Right forelimb (tissue), 1 donor: Measurements from ENCODE around the gene PCDHGC4.
A peak's percentile ranks its signal among the peaks of the same experiment; 100 is the strongest.

Experiments used
- DNase-seq: peaks from one replicate; pipeline ENCODE4 v3.0.0-alpha.2; 2018

Gene PCDHGC4

DNA sequence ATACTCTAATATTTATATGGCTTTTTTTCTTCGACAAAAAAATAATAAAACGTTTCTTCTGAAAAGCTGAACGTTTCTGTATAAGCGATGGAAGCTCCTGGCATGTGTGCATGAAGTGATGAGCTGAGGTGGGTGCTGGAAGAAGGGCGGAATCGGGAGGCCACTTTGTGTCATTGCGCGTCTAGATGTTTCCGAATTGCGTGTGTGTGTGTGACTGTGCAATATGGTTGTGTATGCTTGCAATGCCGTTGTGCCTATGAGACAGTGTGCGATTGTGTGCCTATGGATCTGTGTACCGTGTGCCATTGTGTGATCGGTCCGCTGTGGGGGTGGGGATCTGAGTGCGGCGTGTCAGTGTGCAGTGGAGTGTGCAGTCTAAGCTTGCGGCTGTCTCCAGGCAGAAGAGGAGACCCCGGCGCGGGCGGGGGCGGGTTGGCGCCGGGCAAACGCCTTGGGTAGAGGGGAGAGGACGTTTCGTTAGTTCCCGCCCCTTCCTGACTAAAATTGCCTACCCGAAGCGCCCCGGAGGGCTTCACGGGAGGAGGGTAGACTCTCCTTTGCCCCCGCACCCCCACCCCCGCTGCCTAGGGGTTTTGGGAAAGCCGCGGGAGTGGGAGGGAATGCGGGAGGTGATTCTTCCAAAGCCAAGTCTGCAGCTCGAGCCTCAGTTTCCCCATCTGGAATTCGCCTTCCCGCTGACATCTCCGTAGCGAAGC lies 28.2 kb downstream of the PCDHGC4 start:
- peak; percentile 85 for DNase-seq

DNA sequence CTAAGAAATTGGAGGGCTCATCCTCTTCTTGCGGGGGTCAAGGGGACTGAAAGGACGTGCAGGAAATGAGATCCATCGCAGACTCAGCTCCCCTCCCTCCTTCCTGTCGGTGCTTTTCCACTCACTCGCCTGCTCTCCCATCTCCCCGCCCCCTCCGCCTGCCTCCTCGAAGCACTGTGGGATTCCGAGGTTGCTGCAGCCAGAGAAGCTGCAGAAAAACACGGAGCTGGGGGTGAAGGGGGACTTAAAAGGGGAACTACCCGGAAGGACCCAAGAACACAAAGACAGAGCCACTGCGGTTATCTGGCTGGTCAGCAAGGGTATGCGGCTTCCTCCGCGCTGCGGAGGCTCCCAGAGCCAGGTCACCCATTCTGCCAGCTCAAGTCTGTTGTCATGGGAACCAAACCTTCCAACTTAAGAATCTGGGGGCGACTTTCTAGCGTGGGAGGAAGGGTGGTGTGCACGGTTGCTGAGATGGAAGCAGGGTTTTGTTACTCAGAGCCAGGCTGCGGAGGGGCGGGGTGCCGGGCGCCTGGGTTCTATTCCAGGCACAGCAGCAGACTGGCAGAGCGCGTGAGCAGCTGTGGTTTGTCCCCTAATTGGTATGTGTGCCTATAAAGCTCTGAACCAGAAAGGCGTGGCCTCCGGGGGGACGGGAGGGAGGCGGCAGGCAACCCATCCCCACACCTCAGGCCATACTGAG lies 28.9 kb downstream of the PCDHGC4 start:
- DNase-seq = peak; percentile 91

- no peak for DNase-seq
Observed at GRCh38 chr5:141514330-141515133, 29.7 kb downstream of the PCDHGC4 start.

DNA sequence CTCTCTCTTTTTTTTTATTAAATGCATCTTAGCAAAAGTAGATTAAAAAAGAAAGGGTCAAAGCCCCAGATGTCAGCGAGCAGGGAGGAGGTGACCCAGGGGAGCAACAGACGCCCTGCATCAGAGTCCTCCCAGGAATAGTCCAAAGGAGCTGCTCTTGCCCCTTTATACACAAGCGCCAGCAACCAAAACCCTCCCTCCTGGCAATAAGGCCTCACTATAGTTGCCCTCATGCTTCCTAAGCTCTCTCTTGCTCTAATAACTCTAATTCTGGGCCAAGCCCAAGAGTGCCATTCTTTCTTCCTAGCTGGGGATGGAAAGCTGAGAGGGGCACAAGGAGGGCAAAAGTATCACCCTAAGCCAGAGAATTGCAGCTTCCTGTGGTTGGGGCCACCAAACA lies 30.3 kb downstream of the PCDHGC4 start:
- DNase-seq = no peak

- DNase-seq = no peak
Observed at GRCh38 chr5:141515946-141516671, 31.3 kb downstream of the PCDHGC4 start.

GRCh38 chr5:141516672-141517025 lies 31.8 kb downstream of the PCDHGC4 start:
- DNase-seq = no peak

GRCh38 chr5:141517312-141517711 lies 32.5 kb downstream of the PCDHGC4 start:
- DNase-seq = no peak

- no peak for DNase-seq
Observed at GRCh38 chr5:141517880-141518617, 33.2 kb downstream of the PCDHGC4 start.

DNA sequence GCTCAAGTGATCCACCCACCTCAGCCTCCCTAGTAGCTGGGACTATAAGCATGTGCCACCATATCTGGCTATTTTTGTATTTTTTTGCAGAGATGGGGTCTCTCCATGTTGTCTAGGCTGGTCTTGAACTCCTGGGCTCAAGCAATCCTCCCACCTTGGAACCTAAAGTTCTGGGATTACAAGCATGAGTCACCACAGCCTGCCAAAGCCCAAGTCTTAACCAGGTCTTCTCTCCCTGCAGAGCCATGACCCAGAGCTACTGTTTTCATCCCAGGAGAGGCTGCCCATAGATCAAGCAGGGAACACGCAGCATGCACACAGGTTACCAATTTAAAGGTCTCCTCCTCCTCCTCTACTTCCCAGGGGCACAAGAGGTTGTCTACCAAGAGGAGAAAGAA lies 33.8 kb downstream of the PCDHGC4 start:
- DNase-seq = no peak

GRCh38 chr5:141519605-141520565 lies 35.1 kb downstream of the PCDHGC4 start:
- no peak for DNase-seq

DNA sequence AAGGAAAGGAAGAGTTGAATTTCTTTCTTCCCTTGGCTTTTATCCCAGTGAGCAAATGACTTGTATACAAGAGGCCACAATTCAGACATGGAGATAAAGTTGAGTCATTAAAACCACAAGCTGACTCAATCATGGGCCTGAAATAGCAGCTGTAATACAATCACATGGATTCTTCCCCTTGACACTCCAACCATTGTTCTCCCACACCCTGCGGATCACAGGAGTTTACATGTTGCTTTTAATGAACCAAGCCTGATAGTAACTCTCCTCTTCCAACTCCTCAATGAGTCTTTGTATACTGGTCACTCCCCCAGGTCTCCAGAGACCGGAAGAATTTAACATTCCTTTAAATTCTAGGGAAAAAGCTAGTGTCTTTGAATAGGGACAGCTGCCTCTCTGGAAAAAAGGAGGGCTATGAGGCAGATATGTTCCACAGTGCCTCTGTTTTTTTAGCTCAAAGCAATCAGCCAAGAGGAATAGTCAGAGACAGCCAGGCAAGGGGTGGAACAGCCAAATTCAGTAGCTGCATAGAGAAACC lies 36.5 kb downstream of the PCDHGC4 start:
- no peak for DNase-seq

DNA sequence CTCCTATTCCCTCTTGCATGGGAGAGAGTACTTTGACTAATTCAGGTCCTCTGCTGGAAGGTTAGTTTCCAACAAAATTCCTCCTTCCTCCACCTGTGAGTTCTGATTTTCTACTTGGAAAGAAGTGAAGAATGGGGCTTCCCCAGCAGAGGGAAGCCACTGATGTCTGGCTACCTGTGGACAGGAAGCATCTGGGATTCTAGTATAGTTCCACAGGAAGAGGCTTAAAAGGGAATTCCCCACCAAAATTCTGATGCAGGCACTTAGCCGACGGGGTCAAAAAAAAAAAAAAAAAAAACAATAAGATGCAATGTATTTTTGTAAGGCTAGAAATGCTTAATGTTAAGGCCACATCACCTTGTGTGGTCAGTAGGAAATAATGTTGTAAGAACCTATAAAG lies 37.5 kb downstream of the PCDHGC4 start:
- DNase-seq = no peak

GRCh38 chr5:141523991-141524390 lies 39.2 kb downstream of the PCDHGC4 start:
- DNase-seq = no peak

DNA sequence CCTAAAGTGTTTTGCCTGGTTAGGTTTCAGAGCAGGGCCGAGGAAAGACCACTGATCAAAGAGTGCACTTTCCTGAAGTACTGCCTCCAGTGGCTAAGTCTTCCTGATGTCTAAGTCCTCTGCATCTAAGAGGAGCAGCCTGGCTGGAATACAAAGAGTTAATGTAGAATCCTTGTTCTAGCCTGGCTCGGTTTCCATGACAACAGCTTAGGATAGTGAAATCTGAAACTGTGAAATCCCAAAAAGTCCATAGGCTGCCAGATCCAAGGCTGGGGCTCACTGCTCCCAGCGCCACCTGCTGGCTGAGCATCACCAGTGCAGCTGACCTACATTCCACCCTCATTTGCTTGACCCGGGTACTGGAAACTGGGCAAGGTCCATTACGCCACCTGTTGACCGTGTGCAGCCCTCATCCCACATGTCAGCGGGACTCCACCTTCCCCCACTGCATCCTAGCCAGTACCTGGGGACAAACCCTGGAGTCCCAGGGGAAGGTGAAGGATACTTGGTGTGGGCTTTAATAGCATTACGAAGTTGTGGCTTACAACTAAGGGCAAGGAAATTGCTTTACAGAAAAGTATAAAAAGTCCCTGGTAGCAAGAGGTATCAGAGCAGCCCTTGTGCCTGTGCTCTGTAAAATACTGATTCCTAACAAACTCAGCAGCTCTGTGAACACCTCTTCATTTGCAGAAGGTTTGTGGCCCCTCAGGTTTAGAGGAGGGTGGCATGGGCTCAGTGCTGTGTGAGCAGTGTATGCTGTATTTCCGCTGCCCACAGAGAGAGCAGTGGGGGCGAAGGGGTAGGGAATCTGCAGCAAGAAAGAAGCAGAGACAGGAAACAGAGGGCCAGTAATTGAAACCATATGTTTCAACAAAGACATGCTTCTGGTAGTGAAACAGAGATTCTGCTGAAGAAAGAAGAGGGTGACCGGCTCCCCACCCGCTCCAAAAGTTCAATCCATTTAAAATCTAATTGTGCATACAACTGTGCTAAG lies 40.1 kb downstream of the PCDHGC4 start:
- peak; percentile 92 for DNase-seq

DNA sequence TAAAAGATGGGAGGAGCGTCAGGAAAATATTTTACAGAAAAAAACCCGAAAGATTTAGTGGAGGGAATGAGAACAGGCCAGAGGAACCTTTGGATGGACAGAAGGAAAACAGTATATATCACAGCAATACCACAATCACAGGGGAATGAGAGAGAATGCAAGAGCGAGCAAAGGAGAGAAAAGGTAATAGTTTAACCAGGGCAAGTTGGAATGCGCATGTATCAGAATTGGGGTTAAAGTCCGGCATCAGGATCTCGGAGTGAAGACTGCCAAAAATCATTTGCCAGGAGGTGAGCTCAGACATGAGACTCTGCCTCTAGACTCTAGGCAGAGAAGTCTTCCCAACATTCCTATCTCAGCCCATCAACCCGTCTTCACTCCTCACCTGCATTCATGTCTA lies 40.8 kb downstream of the PCDHGC4 start:
- no peak for DNase-seq

DNA sequence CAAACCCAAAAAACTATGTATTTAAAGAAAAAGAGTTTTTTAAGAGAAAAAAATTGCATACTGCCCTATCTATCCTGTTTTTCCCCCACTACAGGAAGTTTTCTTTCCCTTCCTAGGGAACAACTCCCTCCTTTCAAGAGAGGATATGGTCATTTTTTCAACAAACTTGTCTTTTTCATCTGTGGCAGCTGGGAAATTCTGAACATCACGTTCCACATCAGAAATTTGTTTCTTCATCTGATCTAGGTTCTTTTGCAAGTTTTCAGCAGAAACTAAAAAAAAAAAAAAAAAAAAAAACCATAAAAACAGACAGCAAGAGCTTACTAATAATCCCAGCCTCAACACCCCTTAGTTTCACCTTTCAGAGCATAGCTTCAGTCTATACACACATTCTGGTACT lies 42.6 kb downstream of the PCDHGC4 start:
- no peak for DNase-seq

DNA sequence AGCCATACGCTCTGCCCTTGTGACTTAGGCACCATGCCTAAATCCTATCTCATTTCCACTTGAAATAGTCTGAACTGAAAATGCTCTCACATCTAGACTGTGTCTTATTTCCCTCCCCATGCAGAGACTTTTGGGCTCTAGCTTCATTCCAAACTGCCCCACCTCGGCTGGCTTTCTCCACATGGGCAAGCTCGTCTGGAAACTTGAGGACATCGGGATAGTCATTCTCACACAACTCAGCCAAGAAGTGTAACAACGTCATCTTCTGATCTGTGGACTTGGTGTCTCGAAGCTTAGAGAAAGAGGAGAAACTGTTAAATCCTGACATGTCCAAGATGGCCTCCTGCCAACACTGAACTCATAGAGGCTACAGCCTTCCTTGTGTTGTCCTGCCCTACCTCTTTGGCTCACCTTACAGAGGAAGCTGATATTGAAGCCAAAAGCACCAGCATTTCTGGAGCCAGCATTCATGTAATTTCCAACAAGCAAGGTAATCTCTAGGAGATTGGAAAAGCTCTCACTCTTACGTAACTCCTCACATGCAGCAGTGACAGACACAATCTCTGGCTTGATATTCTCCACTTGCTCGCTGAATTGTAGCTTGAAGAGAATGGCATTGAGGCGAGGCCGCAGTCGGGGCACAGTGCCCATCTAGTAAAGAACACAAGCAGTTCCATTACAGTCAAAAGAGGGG lies 43.6 kb downstream of the PCDHGC4 start:
- peak; percentile 80 for DNase-seq

- no peak for DNase-seq
Observed at GRCh38 chr5:141529002-141529401, 44.2 kb downstream of the PCDHGC4 start.

DNA sequence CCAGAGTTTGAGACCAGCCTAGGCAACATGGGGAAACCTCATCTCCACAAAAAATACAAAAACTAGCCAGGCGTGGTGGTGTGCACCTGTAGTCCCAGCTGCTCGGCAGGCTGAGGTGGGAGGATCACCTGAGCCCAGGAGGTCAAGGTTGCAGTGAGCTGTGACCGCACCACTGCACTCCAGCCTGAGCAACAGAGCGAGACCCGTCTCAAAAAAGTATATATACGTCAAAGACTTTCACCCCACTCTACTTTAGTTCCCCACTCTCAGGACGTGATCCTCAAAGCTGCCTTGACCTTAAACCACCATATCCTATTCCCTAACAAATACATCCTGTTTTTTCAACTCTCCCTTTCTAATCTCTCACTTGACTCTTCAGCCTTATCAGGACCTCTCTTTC lies 45.0 kb downstream of the PCDHGC4 start:
- no peak for DNase-seq
